Measurements from ENCODE around the gene WRNIP1.

DNA sequence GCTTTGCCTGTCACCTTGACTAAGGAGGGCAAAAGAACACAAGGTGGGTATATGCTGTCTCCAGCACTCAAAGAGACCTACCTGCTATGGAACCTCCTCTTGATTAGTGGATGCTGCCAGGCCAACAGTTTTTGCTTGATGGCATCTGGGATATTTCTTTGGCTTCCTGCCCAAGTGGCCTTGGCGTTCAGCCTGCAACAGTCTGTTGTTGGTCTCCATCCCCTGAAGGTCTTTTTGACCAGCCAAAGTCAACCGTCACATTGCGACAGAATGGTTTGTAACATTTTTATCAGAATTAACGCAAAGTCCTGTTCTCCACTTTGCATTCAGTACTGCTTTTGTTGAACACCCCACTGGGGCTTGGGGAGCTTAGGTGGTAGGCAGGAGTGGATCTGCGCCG, 39.3 kb downstream of the WRNIP1 start:
- TF ChIP-seq, protein P1, sequence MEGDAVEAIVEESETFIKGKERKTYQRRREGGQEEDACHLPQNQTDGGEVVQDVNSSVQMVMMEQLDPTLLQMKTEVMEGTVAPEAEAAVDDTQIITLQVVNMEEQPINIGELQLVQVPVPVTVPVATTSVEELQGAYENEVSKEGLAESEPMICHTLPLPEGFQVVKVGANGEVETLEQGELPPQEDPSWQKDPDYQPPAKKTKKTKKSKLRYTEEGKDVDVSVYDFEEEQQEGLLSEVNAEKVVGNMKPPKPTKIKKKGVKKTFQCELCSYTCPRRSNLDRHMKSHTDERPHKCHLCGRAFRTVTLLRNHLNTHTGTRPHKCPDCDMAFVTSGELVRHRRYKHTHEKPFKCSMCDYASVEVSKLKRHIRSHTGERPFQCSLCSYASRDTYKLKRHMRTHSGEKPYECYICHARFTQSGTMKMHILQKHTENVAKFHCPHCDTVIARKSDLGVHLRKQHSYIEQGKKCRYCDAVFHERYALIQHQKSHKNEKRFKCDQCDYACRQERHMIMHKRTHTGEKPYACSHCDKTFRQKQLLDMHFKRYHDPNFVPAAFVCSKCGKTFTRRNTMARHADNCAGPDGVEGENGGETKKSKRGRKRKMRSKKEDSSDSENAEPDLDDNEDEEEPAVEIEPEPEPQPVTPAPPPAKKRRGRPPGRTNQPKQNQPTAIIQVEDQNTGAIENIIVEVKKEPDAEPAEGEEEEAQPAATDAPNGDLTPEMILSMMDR (IDR thresholded peaks at IDR 0.05): no peak
- no peak for TF ChIP-seq POLR2A (IDR thresholded peaks at IDR 0.05)

Data from thyroid gland (tissue), 4 donors.